AG04449 (cell line): ENCODE measurements around the gene TMEM140.
"Not testable (repeated sequence)": the region's sequence is repeated elsewhere in the genome, so short reads cannot be mapped to it uniquely, and the experiment has no call there.

Source experiments
- CTCF ChIA-PET: fragments of 350-600 bp; formaldehyde crosslinking; extraction: SDS; loops from one replicate; lab custom pipeline; 2021; ENCODE audit warnings: antibody characterized with exemption; lab: Yijun Ruan, JAX
- POLR2A ChIA-PET: fragments of 400-600, 350-600 bp; formaldehyde crosslinking; extraction: SDS; loops from one replicate; lab custom pipeline; 2020; ENCODE audit warnings: antibody characterized with exemption, inconsistent platforms; lab: Yijun Ruan, JAX
- DNase-seq: peaks from one replicate; pipeline ENCODE4 v3.0.0-alpha.2; 2010; ENCODE audit warnings: low read depth, low spot score
- H3K4me3 ChIP-seq: 2 replicates; pipeline ENCODE4 v1.5.1; 2011; ENCODE audit warnings: low read depth, mild to moderate bottlenecking, control low read depth, low read length
- TF ChIP-seq, protein P1 (sequence below): IDR thresholded peaks from one replicate; pipeline ENCODE4 v1.5.1; 2011; ENCODE audit warnings: mild to moderate bottlenecking, moderate library complexity, low read length, control low read depth, inconsistent platforms; ENCODE audit not compliant: insufficient read depth; ENCODE audit errors: missing control alignments

TMEM140 gene

DNA sequence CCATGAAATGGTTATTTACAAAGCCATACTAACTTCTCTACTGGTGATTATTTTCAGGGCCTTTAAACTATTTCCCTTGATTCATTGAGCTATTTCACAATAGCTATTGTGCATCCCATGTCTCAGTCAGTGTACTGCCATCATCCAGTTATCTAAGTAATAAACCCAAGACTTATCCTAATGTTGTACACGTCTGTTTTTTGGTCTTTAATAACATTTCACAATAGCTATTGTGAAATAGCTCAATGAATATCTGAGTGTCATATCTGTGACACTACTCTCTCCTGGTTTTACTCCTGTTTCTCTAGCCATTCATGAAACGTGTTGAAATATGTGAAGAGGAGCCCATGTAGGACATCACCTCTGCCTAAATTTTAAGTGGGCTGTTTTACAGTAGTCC lies 36.5 kb upstream of the TMEM140 start:
- CTCF ChIA-PET, result interaction anchor here (1.0 kb wide), 1 partner anchor 9 kb away, joined by 3 read pairs; no protein-coding TSS in a partner anchor
- POLR2A ChIA-PET, result no interaction called here
- TF ChIP-seq, protein P1, sequence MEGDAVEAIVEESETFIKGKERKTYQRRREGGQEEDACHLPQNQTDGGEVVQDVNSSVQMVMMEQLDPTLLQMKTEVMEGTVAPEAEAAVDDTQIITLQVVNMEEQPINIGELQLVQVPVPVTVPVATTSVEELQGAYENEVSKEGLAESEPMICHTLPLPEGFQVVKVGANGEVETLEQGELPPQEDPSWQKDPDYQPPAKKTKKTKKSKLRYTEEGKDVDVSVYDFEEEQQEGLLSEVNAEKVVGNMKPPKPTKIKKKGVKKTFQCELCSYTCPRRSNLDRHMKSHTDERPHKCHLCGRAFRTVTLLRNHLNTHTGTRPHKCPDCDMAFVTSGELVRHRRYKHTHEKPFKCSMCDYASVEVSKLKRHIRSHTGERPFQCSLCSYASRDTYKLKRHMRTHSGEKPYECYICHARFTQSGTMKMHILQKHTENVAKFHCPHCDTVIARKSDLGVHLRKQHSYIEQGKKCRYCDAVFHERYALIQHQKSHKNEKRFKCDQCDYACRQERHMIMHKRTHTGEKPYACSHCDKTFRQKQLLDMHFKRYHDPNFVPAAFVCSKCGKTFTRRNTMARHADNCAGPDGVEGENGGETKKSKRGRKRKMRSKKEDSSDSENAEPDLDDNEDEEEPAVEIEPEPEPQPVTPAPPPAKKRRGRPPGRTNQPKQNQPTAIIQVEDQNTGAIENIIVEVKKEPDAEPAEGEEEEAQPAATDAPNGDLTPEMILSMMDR, result no peak
- no peak overlapping the region for H3K4me3 ChIP-seq
- DNase-seq, result no peak

DNA sequence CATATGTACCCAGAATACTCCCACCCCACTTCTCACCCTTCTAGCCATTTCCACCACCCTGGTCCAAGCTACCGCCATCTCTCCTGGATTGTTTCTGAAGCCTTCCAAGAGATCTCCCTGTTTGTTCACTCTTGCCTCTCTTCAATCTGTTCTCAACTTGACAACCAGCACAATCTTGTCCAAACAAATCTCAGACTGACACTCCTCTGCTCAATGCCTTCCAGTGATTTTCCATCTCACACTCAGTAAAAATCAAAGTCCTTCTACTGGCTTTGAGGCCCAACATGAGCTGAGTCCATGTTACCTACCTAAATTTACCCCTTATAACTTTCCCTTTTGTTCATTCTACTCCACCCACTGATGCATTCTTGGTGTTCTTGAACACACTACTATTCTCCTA lies 33.2 kb upstream of the TMEM140 start:
- H3K4me3 ChIP-seq, result no peak overlapping the region
- CTCF ChIA-PET, result no interaction called here
- TF ChIP-seq, protein P1, result no peak
- POLR2A ChIA-PET, result no interaction called here
- DNase-seq, result no peak

DNA sequence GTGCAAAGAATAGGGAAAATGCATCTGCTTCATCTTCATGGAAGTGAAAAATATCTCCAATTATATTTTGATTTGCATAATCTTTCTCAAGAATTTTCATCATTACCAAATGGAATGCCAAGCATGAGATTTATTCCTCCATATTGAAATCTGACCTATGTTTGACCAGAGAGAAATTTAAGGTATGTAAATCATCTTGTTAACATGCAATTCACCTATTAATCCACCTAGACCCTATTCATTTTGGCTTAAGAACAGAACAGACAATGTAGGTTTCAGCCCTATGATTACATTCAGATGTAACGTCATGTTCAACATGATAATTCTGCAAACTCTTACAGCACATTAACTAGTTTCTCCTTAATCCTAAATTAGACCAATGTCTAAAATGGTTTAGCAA lies 30.8 kb upstream of the TMEM140 start:
- H3K4me3 ChIP-seq, result no peak overlapping the region
- ChIA-PET CTCF (no interaction called here), POLR2A (no interaction called here)
- no peak for DNase-seq
- TF ChIP-seq, protein P1, result no peak

DNA sequence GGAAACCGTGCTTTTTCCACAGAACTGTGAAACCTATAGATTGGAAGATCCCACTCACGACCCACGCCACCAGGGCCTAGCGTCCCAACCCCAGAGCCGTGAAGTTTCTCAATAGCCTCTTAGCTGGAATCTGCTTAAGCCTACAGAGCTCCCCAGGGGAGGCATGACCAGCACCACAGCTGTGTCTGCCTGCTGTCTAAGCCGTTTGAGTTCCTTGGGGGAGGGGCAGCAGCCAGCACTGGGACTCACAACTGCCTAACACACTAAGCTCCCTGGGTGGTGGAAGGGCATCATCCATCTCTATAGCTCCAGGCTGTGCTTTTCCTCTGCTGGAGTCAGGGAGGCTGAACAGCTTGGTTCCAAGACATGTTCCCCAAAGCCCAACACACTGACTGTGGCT lies 26.0 kb upstream of the TMEM140 start:
- no peak for DNase-seq
- TF ChIP-seq, protein P1, result no peak
- no peak overlapping the region for H3K4me3 ChIP-seq
- POLR2A ChIA-PET, result no interaction called here
- CTCF ChIA-PET, result no interaction called here

DNA sequence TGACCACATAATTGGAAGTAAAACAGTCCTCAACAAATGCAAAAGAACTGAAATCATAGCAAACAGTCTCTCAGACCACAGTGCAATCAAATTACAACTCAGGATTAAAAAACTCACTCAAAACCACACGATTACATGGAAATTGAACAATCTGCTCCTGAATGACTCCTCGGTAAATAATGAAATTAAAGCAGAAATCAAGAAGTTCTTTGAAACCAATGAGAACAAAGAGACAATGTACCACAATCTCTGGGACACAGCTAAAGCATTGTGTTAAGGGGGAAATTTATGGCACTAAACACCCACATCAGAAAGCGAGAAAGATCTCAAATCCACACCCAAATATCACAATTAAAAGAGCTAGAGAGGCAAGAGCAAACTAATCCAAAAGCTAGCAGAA lies 23.2 kb upstream of the TMEM140 start:
- POLR2A ChIA-PET, result not testable (repeated sequence)

DNA sequence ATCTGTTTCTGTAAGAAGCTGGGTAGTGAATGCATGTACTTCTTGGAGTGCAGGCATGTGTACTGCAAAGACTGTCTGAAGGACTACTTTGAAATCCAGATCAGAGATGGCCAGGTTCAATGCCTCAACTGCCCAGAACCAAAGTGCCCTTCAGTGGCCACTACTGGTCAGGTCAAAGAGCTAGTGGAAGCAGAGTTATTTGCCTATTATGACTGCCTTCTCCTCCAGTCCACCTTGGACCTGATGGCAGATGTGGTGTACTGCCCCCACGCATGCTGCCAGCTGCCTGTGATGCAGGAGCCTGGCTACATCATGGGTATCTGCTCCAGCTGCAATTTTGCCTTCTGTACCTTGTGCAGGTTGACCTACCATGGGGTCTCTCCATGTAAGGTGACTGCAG lies 18.9 kb upstream of the TMEM140 start:
- H3K4me3 ChIP-seq, result no peak overlapping the region
- CTCF ChIA-PET, result no interaction called here
- POLR2A ChIA-PET, result interaction anchor here (0.7 kb wide), 1 partner anchor 37 kb away, joined by 3 read pairs; no protein-coding TSS in a partner anchor
- TF ChIP-seq, protein P1, result no peak
- no peak for DNase-seq

More for the DNA sequence above, 23.2 kb upstream of the TMEM140 start:
- DNase-seq, H3K4me3 ChIP-seq, CTCF ChIA-PET: not testable (repeated sequence)

DNA sequence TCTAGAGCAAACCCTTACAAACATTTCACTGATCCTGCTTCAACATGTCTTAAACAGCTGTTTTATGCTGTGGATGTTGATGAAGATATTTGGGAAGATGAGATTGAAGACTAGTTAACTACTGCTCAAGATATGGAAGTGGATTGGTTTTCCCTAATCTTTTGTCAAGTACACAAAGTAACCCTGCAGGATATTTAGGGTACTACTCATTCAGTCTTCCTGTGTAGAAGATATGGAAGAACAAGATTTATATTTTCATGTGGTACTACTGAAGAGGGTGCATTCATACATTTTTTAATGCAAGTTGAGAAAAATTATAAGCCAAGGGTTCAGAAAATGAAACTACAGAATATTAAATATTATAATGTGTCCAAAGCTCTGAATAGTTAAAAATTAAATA lies 18.3 kb upstream of the TMEM140 start:
- CTCF ChIA-PET, result no interaction called here
- no peak for DNase-seq
- POLR2A ChIA-PET, result no interaction called here

More for the DNA sequence above, 18.3 kb upstream of the TMEM140 start:
- TF ChIP-seq, protein P1, result no peak
- H3K4me3 ChIP-seq, result no peak overlapping the region
